GM12892 (cell line): ENCODE data around the gene LDLRAD4.

ENCODE experiments used
- DNase-seq: peaks from one replicate; pipeline ENCODE4 v3.0.0; 2011; ENCODE audit not compliant: insufficient read length
- FAIRE-seq: peaks from 2 replicates; lab custom pipeline; 2011; peaks lifted over from hg19 to GRCh38; lab: Jason Lieb, UNC
- POLR2A ChIP-seq: IDR thresholded peaks from 2 replicates; pipeline ENCODE4 v1.6.1; 2011; ENCODE audit warnings: low read depth, low read length, control low read depth
- POLR2AphosphoS5 ChIP-seq: IDR thresholded peaks from 2 replicates; pipeline ENCODE4 v1.6.1; 2011; ENCODE audit warnings: low read depth, low read length, control low read depth
- TAF1 ChIP-seq: IDR thresholded peaks from 2 replicates; pipeline ENCODE4 v1.6.1; 2011; ENCODE audit warnings: low read depth, mild to moderate bottlenecking, control low read depth, low read length, borderline replicate concordance

The LDLRAD4 gene

GRCh38 chr18:13565228-13565627, 346.7 kb downstream of the LDLRAD4 start:
- FAIRE-seq: no peak
- DNase-seq: no peak
- TF ChIP-seq POLR2A: no peak
- no peak for TF ChIP-seq TAF1
- no peak for TF ChIP-seq POLR2AphosphoS5

DNA sequence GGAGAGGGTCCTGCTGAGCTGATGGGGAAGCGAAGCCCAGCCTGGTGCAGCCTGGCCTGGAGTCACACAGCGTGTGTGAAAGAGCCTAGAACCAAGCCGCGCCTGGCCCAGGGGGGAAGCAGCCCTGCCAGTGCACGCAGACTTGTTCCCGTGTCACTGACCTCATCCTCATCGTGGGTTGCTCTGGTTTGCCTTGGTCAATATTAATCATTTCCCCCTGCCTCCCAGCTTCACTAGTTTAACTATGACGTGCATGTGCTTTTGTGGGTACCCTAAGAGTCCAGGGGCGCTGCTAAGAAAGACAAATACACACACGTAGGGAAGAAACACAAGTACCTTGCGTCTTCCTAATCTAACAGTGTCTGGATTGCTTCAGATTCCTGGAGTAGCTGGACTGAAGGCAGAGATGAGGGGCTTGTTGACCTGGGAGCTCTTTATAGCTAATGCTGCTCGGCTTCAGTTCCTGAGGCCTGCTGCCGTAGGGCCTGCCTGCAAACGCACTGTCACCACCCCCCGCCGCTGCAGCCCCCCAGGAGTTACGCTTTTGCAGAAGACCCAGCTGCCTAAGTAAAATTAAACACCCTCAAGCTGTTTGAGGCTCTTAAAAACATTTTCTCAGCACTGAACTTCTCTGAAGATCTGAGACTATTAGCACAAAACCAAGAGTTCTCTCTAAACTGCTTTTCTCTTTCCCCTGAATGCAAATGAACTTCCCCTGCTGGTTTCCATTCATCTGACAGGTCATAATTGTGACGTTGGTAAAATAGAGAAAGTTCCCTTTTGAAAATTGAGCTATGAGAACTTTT, 348.6 kb downstream of the LDLRAD4 start:
- TF ChIP-seq TAF1 (no peak), POLR2A (peak; percentile 88), POLR2AphosphoS5 (peak; percentile 95)
- DNase-seq (no peak), FAIRE-seq (peak; percentile 95)

DNA sequence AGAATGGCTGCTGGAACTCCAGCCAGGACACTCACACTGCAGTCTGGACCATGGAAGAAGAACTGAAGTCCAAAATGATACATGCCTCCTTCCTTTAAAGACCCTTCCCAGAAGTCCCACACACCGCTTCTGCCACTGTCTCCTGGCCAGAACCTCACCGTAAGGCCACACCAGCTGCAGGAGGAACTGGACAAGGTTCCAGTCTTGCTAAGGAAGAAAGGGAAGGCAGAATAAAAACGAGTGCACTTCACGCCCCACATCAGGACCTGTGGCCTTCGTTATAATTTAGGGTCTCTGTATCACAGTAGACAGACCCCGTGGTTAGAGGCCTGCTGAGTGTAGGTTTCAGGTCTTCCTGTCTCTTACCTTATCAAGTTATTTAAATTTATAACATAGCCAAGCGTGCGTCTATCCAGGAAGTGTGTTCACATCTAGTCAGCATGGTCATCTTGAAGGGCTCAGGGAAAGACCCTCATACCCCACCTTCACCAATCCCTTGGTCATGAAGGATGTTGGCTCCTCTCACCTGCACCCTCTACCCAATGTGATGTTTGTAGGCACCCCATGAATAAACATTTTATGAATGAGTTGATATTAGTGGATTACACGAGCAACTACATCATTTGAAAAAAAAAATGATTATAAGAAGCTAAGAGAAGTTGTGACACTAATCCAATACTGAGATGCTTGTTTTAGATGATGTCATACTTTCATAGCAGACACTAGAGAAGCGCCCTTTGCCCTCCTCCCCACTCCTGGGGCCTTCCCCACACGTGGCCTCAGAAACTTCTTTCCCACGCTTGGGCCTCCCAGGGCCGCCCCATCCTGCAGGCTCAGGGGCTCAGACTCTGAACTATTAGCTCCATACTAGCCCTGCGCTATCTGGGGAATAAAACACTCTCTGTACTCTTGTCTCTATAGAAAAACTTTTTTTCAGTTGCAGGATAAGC, 350.2 kb downstream of the LDLRAD4 start:
- FAIRE-seq (peak; percentile 84), DNase-seq (peak; percentile 43)

GRCh38 chr18:13570216-13570615, 351.7 kb downstream of the LDLRAD4 start:
- DNase-seq: no peak
- TF ChIP-seq POLR2AphosphoS5: no peak
- TF ChIP-seq TAF1: no peak
- no peak for TF ChIP-seq POLR2A
- no peak for FAIRE-seq

More for the DNA sequence above, 350.2 kb downstream of the LDLRAD4 start:
- TF ChIP-seq POLR2AphosphoS5 (no peak), TAF1 (no peak), POLR2A (no peak)

DNA sequence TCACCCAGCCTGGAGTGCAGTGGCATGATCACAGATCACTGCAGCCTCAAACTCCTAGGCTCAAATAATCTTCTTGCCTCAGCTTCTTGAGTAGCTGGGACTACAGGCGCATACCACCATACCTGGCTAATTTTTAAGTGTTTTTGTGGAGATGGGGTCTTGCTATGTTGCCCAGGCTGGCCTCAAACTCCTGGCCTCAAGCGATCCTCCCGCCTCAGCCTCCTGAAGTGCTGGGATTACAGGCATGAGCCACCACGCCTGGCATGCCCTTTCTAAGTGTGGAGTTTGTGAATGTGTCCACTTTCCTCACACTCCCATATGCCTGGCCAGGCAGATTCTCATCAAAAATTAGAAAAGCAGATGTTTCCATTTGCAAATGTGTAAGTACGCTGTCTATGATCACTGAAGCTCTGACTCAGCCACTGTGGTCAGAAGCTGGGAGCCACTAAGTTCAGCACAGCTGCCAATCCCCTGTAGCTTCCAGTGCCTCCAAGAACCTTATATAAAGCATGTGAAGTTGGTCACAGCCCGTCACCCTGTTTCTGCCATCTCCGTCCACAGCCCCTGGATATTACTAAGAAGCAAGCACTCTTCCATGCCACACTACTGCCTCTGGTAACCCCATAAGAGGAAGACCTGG, 352.4 kb downstream of the LDLRAD4 start:
- no peak for FAIRE-seq
- no peak for DNase-seq
- TF ChIP-seq POLR2A: no peak
- no peak for TF ChIP-seq TAF1
- TF ChIP-seq POLR2AphosphoS5: no peak

GRCh38 chr18:13572148-13572547, 353.6 kb downstream of the LDLRAD4 start:
- TF ChIP-seq POLR2A: no peak
- no peak for TF ChIP-seq TAF1
- TF ChIP-seq POLR2AphosphoS5: no peak
- no peak for FAIRE-seq
- DNase-seq: no peak

GRCh38 chr18:13572721-13573120, 354.2 kb downstream of the LDLRAD4 start:
- DNase-seq (no peak), FAIRE-seq (no peak)
- TF ChIP-seq TAF1: no peak
- TF ChIP-seq POLR2AphosphoS5: no peak

- no peak for DNase-seq
- TF ChIP-seq POLR2A (no peak), POLR2AphosphoS5 (no peak), TAF1 (no peak)
- FAIRE-seq: no peak
Measured at GRCh38 chr18:13573750-13574149, 355.2 kb downstream of the LDLRAD4 start.

GRCh38 chr18:13574355-13574754, 355.8 kb downstream of the LDLRAD4 start:
- TF ChIP-seq TAF1 (no peak), POLR2A (no peak), POLR2AphosphoS5 (no peak)
- DNase-seq (no peak), FAIRE-seq (no peak)

GRCh38 chr18:13574761-13575160, 356.2 kb downstream of the LDLRAD4 start:
- no peak for FAIRE-seq
- TF ChIP-seq TAF1: no peak
- TF ChIP-seq POLR2A: no peak
- TF ChIP-seq POLR2AphosphoS5: no peak
- DNase-seq: no peak

- DNase-seq: no peak
- TF ChIP-seq POLR2AphosphoS5: no peak
Measured at GRCh38 chr18:13576598-13576997, 358.0 kb downstream of the LDLRAD4 start.

More at GRCh38 chr18:13576598-13576997, 358.0 kb downstream of the LDLRAD4 start:
- FAIRE-seq: peak; percentile 38
